ENCODE results near the gene BTBD9.

GRCh38 chr6:38554014-38554413 is 85.7 kb downstream of the BTBD9 start:
- TF ChIP-seq, protein P1, sequence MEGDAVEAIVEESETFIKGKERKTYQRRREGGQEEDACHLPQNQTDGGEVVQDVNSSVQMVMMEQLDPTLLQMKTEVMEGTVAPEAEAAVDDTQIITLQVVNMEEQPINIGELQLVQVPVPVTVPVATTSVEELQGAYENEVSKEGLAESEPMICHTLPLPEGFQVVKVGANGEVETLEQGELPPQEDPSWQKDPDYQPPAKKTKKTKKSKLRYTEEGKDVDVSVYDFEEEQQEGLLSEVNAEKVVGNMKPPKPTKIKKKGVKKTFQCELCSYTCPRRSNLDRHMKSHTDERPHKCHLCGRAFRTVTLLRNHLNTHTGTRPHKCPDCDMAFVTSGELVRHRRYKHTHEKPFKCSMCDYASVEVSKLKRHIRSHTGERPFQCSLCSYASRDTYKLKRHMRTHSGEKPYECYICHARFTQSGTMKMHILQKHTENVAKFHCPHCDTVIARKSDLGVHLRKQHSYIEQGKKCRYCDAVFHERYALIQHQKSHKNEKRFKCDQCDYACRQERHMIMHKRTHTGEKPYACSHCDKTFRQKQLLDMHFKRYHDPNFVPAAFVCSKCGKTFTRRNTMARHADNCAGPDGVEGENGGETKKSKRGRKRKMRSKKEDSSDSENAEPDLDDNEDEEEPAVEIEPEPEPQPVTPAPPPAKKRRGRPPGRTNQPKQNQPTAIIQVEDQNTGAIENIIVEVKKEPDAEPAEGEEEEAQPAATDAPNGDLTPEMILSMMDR (conservative IDR thresholded peaks at IDR 0.05; ENCODE audit: low read depth, low read length) = no peak
- no peak for TF ChIP-seq EZH2 (IDR thresholded peaks at IDR 0.05; ENCODE audit: low read length, unreplicated experiment)
- TF ChIP-seq EZH2phosphoT487 (IDR thresholded peaks at IDR 0.05; ENCODE audit: borderline replicate concordance, low read length) = no peak

All from PC-3 (cell line).